HG02610 (cell line): ENCODE measurements around the gene GALNT11.
"Not testable (repeated sequence)": the region's sequence is repeated elsewhere in the genome, so short reads cannot be mapped to it uniquely, and the experiment has no call there.

Source experiments
- ATAC-seq: cut with Tn5 transposase; IDR thresholded peaks from one replicate; pipeline ENCODE4 v1.9.1; 2021; ENCODE audit warnings: mild to moderate bottlenecking, moderate library complexity; ENCODE audit not compliant: unreplicated experiment

The GALNT11 gene

DNA sequence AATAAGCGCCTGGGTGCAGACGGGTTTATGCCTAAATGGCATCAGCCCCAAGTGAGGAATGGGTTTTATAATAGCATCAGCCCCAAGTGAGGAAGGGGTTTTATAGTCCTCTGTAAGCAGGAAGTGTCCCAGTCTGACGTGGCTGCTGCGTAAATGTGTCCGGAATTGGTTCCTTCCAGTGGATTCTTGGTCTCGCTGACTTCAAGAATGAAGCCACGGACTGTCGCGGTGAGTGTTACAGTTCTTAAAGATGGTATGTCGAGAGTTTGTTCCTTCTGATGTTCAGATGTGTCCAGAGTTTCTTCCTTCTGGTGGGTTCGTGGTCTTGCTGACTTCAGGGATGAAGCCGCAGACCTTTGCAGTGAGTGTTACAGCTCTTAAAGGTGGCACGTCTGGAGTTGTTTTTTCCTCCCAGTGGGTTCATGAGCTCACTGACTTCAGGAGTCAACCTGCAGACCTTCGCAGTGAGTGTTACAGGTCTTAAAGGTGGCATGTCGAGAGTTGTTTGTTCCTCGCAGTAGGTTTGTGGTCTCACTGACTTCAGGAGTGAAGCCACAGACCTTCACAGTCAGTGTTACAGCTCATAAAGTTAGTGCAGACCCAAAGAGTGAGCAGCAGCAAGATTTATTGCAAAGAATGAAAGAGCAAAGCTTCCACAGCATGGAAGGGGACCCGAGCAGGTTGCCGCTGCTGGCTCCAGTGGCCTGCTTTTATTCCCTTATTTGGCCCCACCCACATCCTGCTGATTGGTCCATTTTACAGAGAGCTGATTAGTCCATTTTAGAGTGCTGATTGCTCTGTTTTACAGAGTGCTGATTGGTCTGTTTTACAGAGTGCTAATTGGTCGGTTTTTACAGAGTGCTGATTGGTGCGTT lies 2.3 kb downstream of the GALNT11 start:
- not testable (repeated sequence) for ATAC-seq

DNA sequence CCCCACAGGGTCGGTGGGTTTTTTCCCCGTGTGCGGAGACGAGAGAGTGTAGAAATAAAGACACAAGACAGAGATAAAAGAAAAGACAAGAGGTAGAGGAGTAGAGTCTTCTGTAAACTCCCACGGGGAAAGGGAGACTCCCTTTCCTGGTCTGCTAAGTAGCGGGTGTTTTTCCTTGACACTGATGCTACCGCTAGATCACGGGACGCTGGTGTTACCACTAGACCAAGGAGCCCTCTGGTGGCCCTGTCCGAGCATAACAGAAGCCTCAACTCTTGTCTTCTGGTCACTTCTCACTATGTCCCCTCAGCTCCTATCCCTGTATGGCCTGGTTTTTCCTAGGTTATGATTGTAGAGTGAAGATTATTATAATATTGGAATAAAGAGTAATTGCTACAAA lies 4.6 kb downstream of the GALNT11 start:
- not testable (repeated sequence) for ATAC-seq

DNA sequence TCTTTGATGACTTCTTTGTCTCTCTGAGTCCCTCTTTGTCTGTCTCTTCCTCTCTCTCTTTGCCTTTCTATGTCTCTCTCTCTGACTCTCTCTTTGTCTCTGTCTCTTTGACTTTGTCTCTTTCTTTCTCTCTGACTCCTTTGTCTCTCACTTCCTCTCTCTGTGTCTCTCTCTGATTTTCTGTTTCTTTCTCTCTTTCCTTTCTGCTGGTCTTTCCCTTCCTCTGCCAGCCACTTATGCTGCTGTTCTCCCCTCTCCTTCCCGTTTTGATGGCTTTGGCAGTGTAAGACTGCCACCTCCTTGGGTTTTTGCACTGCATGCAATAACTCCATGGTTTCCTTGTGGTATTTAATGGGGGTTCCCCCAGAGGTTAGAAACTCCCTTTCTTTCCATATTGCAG lies 5.2 kb downstream of the GALNT11 start:
- ATAC-seq = not testable (repeated sequence)

DNA sequence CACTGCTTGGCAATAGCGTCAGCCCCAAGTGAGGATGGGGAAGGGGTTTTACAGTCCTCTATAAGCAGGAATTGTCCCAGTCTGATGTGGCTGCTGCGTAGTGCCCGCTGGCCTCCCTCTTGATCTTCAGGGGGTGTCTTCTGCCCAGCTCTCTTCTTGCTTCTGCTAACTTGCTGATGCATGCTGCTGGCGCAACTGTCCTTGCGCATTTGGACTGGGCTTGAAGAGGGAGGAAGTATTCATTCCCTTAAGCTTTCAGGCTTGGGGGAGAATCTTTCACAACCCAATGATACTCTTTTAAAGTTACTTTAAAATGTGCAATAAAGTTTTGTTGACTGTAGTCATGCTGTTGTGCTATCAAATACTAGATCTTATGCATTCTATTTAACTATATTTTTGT lies 10.3 kb downstream of the GALNT11 start:
- no peak for ATAC-seq

DNA sequence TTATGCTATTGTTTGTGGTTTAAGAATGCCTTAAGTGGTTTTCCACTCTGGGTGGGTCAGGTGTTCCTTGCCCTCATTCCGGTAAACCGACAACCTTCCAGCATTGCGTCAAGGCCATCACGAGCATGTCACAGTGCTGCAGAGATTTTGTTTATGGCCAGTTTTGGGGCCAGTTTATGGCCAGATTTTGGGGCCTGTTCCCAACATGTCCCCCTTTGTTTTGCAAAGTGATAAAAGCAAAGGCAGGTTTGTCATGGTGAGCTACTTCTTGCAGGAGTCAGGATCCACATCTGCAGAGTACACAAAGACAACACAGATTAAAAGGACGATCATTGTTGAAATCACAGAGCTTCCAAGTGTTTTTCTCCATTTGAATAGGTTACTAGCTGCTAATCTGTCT lies 12.9 kb downstream of the GALNT11 start:
- ATAC-seq = not testable (repeated sequence)

DNA sequence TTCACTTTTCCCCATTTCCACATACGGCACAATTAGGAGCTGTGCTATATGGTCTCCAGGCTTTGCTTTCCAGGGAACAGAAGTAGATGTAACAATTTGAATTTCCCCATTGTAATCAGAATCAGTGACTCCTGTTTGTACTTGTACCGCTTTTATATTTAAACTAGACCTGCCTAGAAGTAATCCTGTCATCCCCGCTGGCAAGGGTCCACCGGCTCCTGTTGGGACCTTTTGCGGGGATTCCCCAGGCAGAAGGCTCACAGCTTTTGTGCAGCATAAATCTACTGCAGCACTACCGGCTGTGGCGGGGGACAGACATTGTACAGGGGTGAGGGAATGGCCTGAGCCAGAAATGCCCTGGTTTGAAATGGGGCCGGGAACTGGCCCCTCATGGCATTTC lies 17.6 kb downstream of the GALNT11 start:
- not testable (repeated sequence) for ATAC-seq

DNA sequence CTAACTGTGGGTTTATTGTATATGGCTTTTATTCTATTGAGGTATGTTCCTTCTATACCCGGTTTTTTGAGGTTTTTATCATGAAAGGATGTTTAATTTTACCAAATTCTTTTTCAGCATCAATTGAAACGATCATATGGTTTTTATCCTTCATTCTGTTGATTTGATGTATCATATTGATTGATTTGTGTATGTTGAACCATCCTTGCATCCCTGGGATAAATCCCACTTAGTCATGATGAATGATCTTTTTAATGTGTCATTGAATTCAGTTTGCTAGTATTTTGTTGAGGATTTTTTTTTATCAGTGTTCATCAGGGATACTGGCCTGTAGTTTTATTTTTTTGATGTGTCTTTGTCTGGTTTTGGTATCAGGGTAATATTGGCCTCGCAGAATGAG lies 19.4 kb downstream of the GALNT11 start:
- ATAC-seq = not testable (repeated sequence)

DNA sequence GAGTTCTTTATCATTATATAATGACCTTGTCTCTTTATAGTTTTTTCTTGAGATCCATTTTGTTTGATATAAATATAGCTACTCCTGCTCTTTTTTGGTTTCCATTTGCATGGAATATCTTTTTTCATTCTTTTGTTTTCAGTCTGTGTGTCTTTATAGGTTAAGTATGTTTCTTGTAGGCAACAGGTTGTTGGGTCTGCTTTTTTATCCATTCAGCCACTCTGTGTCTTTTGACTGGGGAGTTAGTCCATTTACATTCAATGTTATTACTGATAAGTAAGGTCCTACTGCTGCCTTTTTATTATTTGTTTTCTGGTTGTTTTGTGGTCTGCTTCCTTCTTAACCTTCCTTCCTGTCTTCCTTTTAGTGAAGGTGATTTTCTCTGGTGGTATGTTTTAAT lies 21.1 kb downstream of the GALNT11 start:
- ATAC-seq = no peak

DNA sequence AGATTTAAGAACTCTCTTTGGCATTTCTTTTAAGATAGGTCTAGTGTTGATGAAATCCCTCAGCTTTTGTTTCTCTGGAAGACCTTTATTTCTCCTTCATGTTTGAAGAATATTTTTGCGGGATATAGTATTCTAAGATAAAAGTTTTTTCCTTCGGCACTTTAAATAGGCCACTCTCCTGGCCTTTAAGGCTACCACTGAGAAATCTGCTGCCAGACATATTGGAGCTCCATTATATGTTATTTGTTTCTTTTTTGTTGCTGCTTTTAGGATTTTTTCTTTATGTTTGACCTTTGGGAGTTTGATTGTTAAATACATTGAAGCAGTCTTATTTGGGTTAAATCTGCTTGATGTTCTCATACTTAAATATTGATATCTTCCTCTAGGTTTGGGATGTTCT lies 22.6 kb downstream of the GALNT11 start:
- no peak for ATAC-seq

DNA sequence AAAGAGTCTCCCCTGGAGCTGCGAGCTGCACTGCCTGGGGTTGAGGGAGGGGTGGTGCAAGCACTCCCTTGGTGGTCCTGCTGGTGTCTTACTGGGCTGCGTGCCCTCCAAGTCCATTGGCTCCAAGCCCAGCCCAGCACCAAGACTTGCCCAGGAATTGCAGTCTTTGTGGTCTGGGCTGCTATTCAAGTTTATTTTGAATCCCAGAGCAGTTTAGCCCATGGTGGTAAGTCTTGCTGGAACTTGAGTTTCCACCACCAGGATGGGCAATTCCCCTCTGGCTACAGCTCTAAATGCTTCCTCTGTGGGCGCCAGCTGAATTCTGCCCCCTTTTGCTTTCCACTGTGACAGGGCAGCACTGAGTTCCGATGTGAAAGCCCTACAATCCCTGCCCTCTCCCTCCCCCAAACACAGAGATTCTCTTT lies 25.1 kb downstream of the GALNT11 start:
- ATAC-seq = no peak

DNA sequence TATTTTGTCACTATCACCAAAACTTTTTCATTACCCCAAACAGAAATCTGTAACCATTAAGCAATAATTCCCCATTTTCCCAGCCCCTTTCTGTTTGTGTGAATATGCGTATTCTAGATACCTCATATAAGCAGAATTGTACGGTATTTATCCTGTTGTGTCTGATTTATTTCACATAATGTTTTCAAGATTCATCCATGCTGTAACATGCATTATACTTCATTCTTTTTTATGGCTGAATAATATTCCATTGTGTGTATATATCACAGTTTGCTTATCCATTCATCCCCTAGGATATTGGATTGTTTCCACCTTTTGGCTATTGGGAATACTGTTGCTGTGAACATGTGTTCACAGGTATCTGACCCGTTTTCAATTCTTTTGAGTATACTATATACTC lies 26.5 kb downstream of the GALNT11 start:
- no peak for ATAC-seq

DNA sequence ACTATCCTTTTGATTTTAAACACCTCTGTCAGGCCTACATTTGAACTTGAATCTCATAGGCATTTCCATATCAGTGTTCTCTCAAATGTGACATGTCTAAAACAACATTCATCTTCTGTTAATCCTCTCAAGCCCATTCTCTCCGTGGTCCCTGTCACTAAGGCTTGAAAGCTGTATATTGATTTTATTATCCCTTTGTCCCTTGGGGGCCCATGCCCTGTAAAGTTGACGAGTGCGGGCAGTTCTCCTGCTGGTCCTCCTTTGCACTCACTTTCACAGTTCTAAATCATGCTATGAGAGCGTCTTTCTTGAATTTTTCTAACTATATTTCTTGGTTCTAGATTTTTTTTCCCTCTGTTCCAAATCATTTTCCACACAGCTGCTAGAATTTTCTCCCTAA lies 27.3 kb downstream of the GALNT11 start:
- no peak for ATAC-seq

DNA sequence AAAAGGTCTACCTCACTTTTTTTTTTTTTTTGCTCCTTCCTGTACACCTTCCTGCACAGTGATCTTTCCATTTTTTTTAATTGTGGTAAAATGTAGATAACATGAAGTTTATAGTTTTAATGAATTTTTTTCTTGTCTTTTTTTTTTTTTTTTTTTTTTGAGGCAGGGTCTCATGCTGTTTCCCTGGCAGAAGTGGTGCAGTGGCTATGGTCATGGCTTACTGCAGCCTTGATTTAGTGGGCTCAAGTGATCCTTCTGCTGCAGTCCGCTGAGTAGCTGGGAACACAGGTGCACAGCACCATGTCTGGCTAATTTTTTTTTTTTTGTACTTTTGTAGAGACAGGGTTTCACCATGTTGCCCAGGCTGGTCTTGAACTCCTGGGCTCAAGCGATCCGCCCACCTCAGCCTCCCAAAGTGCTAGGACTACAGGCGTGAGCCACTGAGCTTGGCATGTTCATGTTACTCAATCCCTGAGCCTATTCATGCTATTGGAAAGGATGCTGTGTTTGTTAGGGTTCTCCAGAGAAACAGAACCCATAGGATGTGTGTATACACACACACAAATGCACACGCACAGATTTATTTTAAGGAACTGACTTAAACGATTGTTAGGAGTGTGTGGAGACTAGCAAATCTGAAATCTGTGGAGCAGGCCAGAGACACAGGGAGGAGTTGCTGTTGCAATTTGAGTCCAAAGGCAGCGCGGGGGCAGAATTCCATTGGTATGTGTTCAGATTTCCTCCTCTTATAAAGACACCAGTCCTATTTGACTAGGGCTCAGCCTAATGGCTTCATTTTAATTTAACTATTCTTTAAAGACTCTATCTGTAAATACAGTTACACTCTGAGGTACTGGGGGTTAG lies 29.1 kb downstream of the GALNT11 start:
- no peak for ATAC-seq

DNA sequence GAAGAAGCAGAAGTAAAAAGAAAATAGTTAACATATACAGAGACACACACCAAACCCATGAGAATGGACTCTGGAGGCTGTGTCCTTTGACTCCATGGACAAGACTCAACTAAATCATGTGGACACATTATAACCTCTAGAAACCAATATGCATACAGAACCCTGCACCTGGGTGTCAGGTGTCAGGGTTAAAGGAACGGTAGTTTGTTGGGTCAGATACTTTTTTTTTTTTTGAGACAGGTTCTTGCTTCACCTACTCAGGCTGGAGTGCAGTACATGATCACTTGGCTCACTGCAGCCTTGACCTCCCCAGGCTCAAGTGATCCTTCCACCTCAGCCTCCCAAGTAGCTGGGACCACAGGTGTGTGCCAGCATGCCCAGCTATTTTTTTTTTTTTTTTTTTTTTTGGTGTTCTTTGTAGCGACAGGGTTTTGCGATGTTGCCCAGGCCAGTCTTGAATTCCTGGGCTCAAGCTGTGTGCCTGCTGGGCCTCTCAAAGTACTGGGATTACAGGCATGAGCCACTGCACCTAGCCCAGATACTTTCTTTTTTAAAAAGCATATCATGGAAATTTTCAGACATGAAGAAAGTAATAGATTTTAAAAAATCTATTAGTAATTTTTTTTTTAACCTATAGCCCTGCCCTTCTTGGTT lies 31.3 kb downstream of the GALNT11 start:
- ATAC-seq = no peak

DNA sequence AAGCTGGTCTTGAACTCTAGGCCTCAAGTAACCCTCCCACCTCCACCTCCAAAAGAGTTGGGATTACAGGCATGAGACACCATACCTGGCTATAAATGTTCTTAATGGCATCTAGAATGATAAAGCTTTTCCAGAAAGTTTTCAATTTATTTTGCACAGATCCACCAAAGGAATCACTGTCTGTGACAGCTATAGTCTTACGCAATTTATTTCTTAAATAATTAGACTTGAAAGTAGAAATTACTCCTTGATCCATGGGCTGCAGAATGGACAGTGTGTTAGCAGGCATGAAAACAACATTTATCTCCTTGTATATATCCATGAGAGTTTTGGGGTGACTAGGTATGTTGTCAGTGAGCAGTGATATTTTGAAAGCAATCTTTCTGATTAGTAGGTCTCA lies 33.8 kb downstream of the GALNT11 start:
- no peak for ATAC-seq

DNA sequence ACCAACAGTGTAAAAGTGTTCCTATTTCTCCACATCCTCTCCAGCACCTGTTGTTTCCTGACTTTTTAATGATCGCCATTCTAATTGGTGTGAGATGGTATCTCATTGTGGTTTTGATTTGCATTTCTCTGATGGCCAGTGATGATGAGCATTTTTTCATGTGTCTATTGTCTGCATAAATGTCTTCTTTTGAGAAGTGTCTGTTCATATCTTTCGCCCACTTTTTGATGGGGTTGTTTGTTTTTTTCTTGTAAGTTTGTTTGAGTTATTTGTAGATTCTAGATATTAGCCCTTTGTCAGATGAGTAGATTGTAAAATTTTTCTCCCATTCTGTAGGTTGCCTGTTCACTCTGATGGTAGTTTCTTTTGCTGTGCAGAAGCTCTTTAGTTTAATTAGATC lies 35.6 kb downstream of the GALNT11 start:
- not testable (repeated sequence) for ATAC-seq

DNA sequence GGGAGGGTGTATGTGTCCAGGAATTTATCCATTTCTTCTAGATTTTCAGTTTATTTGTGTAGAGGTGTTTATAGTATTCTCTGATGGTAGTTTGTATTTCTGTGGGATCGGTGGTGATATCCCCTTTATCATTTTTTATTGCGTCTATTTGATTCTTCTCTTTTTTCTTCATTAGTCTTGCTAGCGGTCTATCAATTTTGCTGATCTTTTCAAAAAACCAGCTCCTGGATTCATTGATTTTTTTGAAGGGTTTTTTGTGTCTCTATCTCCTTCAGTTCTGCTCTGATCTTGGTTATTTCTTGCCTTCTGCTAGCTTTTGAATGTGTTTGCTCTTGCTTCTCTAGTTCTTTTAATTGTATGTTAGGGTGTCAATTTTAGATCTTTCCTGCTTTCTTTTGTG lies 37.7 kb downstream of the GALNT11 start:
- ATAC-seq = not testable (repeated sequence)

DNA sequence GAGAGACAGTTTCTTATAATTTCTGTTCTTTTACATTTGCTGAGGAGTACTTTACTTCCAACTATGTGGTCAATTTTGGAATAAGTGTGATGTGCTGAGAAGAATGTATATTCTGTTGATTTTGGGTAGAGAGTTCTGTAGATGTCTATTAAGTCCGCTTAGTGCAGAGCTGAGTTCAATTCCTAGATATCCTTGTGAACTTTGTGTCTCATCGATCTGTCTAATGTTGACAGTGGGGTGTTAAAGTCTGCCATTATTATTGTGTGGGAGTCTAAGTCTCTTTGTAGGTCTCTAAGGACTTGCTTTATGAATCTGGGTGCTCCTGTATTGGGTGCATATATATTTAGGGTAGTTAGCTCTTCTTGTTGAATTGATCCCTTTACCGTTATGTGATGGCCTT lies 38.3 kb downstream of the GALNT11 start:
- not testable (repeated sequence) for ATAC-seq

DNA sequence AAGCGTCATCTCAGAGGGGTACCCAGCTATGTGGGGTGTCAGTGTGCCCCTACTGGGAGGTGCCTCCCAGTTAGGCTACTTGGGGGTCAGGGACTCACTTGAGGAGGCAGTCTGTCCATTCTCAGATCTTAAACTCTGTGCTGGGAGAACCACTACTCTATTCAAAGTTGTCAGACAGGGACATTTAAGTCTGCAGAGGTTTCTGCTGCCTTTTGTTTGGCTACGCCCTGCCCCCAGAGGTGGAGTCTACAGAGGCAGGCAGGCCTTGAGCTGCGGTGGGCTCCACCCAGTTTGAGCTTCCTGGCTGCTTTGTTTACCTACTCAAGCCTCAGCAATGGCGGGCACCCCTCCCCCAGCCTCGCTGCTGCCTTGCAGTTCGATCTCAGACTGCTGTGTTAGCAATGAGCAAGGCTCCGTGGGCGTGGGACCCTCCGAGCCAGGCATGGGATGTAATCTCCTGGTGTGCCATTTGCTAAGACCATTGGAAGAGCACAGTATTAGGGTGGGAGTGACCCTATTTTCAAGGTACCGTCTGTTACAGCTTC lies 40.4 kb downstream of the GALNT11 start:
- ATAC-seq = not testable (repeated sequence)

DNA sequence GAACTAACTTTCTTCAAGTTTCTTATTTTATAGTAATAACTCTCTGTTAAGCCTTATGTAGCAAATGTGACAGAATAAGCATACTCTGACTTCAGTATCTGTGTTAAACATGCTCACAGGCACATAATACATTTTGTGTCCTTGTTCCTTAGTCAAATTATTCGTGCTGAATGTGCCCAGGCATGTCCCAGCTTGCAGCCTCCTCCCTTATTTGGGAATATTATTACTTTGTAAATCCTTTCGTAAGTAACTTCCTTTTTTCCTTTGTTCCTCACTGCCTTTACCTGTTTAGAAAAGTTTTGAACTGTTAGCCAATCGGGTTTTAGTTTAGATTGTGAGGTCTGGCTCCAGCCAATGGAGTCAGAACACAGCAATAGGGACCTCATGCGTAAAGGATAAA lies 46.9 kb downstream of the GALNT11 start:
- ATAC-seq = no peak

DNA sequence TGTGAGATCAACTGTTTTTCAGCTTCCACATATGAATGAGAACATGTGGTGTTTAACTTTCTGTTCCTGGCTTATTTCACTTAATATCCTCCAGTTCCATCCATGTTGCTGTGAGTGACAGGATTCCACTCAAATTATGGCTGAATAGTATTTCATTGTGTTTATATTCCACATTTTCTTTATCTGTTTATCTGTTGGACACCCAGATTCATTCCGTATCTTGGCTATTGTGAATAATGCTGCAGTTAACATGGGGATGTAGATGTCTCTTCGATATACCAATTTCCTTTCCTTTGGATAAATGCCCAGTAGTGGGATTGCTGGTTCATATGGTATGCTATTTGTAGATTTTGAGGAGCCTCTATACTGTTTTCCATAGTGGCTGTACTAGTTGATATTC lies 47.9 kb downstream of the GALNT11 start:
- ATAC-seq = no peak
